KMS-11 (cell line): Measurements from ENCODE around the gene STRA6.
"Not testable (repeated sequence)": the region's sequence is repeated elsewhere in the genome, so short reads cannot be mapped to it uniquely, and the experiment has no call there.

Experiments used
- H2AFZ ChIP-seq: fragments of 200-600 bp; sonication (generic); 2 replicates; pipeline ENCODE4 v1.6.1; 2016; ENCODE audit warnings: antibody characterized with exemption, mixed run types, low read depth
- H3K27ac ChIP-seq: fragments of 200-600 bp; sonication (generic); 2 replicates; pipeline ENCODE4 v1.6.1; 2016; ENCODE audit warnings: mild to moderate bottlenecking, mixed run types
- H3K27me3 ChIP-seq: fragments of 200-600 bp; sonication (generic); 2 replicates; pipeline ENCODE4 v1.6.1; 2017; ENCODE audit warnings: mild to moderate bottlenecking, low read depth, mixed run types, moderate library complexity; ENCODE audit not compliant: insufficient read depth
- H3K36me3 ChIP-seq: fragments of 200-600 bp; sonication (generic); 2 replicates; pipeline ENCODE4 v1.6.1; 2017; ENCODE audit warnings: mild to moderate bottlenecking, mixed run types; ENCODE audit not compliant: insufficient read depth
- H3K4me1 ChIP-seq: fragments of 200-600 bp; sonication (generic); 2 replicates; pipeline ENCODE4 v1.6.1; 2016; ENCODE audit warnings: mild to moderate bottlenecking, low read depth, mixed run types; ENCODE audit not compliant: poor library complexity, severe bottlenecking
- H3K4me2 ChIP-seq: fragments of 200-600 bp; sonication (generic); 2 replicates; pipeline ENCODE4 v1.7.0; 2016; ENCODE audit warnings: mild to moderate bottlenecking, mixed run types
- H3K4me3 ChIP-seq: fragments of 200-600 bp; sonication (generic); IDR thresholded peaks from 2 replicates; pipeline ENCODE4 v1.6.1; 2017; ENCODE audit warnings: low read depth, low read length, mixed read lengths; ENCODE audit not compliant: insufficient read depth
- H3K79me2 ChIP-seq: fragments of 200-600 bp; sonication (generic); 2 replicates; pipeline ENCODE4 v1.6.1; 2016; ENCODE audit warnings: low read depth, mixed run types; ENCODE audit not compliant: insufficient read depth
- H3K9ac ChIP-seq: fragments of 200-600 bp; sonication (generic); 2 replicates; pipeline ENCODE4 v1.6.1; 2016; ENCODE audit warnings: mild to moderate bottlenecking, mixed run types
- H4K20me1 ChIP-seq: fragments of 200-600 bp; sonication (generic); 2 replicates; pipeline ENCODE4 v1.6.1; 2016; ENCODE audit warnings: mild to moderate bottlenecking, mixed run types; ENCODE audit not compliant: insufficient read depth
- TF ChIP-seq, protein P1 (sequence below): fragments of 200-600 bp; sonication (generic); conservative IDR thresholded peaks from 2 replicates; pipeline ENCODE4 v1.6.1; 2017; ENCODE audit warnings: low read depth, mild to moderate bottlenecking, antibody characterized with exemption, low read length, moderate library complexity, mixed read lengths

STRA6 gene

DNA sequence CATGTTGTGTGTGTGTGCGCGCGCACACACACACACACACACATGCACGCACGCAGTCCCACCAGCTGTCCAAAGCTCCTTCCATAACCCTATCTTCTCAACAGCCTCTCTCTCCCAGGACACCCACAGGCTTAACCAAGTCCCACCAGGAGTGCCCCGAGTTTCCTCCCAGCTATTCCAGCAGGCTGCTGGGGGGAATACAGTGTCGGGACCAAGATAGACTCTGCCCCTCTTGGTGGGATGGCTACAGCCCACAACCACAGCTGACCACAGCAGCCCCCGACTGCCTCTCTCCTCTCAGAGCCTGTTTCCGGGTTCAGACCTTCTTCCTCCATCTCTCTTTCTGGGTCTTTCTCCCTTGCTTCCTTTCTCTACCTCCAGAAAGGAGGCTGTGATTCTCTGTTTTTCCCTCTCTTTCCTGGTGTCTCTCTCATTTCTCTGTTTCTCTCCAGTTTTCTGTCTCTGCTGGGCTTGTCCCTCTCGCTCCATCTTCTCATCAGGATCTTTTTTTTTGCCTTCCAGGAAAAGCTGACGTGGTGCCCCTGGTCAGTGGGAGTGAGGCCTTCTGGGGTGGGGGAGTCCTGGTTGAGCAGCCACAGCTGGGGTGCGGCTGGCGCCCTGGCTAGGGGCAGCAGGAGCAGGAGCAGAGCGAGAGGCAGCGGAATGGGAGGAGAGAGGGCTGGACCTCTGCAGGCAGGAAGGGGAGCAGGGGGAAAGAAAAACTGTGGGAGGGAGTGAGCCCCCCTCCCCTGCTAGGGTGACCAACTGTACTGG, 32.3 kb downstream of the STRA6 start:
- no peaks in the 10 kb centered on the region for H3K36me3 ChIP-seq
- peaks cover 28% of the 10 kb centered on the region for H3K27me3 ChIP-seq
- no peak overlapping the region for H3K4me2 ChIP-seq
- no peaks in the 10 kb centered on the region for H4K20me1 ChIP-seq
- no peak overlapping the region for H3K4me3 ChIP-seq
- no peak overlapping the region for H3K27ac ChIP-seq
- H3K9ac ChIP-seq, result no peak overlapping the region
- TF ChIP-seq, protein P1, sequence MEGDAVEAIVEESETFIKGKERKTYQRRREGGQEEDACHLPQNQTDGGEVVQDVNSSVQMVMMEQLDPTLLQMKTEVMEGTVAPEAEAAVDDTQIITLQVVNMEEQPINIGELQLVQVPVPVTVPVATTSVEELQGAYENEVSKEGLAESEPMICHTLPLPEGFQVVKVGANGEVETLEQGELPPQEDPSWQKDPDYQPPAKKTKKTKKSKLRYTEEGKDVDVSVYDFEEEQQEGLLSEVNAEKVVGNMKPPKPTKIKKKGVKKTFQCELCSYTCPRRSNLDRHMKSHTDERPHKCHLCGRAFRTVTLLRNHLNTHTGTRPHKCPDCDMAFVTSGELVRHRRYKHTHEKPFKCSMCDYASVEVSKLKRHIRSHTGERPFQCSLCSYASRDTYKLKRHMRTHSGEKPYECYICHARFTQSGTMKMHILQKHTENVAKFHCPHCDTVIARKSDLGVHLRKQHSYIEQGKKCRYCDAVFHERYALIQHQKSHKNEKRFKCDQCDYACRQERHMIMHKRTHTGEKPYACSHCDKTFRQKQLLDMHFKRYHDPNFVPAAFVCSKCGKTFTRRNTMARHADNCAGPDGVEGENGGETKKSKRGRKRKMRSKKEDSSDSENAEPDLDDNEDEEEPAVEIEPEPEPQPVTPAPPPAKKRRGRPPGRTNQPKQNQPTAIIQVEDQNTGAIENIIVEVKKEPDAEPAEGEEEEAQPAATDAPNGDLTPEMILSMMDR, result no peak
- no peaks in the 10 kb centered on the region for H3K79me2 ChIP-seq
- H3K4me1 ChIP-seq, result no peaks in the 10 kb centered on the region
- H2AFZ ChIP-seq, result no peak overlapping the region

DNA sequence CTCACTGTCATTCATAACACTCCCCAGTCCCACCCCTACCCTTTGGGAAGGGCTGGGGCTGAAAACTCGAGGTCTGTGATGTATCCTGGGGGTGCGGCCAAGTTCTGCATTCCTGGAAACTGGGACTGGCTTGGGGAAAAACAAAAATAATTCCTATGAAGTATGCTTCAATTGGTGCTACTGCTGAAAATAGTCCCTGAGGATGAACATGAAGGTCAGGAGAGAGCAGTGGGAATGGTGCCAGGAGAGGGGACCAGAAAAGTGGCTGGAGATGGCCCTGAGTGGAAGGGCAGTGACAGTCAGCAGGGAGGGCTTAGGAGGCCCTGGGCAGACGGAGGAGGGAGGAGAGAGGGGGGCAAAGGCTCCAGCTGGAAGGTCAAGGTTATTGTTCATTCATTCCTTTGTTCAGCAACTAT, 33.9 kb downstream of the STRA6 start:
- Histone ChIP-seq H3K4me2 (no peak overlapping the region), H2AFZ (no peak overlapping the region), H3K36me3 (no peaks in the 10 kb centered on the region), H3K4me1 (no peaks in the 10 kb centered on the region), H4K20me1 (no peaks in the 10 kb centered on the region), H3K9ac (no peak overlapping the region), H3K27ac (no peak overlapping the region), H3K27me3 (peaks cover 20% of the 10 kb centered on the region), H3K79me2 (no peaks in the 10 kb centered on the region), H3K4me3 (no peak overlapping the region)
- TF ChIP-seq, protein P1, result no peak

DNA sequence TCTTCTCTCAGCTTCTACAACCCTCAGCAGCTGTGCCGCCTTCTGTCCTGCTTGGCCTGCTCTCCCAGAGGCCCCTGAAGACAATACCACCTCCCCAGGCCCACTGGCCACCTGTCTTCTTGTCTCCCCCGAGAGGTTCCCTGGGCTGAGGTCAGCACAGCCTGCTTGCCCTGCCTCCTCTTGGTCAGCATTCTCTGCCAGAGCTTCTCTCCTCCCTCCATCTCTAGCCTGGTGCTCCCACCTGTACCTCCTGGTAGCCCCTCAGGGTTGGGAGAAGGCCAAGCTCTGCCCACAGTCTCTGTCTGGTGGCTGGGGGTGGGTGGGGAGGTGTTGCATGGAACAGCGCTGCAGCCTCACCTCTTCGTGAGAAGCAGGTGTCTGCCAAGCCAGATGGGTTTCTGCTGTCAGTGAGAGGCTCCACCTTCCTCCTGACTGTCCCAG, 34.7 kb downstream of the STRA6 start:
- H3K4me1 ChIP-seq, result no peaks in the 10 kb centered on the region
- no peak overlapping the region for H2AFZ ChIP-seq
- peaks cover 26% of the 10 kb centered on the region for H3K27me3 ChIP-seq
- H3K79me2 ChIP-seq, result no peaks in the 10 kb centered on the region
- H4K20me1 ChIP-seq, result no peaks in the 10 kb centered on the region
- no peak overlapping the region for H3K4me3 ChIP-seq
- H3K27ac ChIP-seq, result no peak overlapping the region
- H3K4me2 ChIP-seq, result no peak overlapping the region
- TF ChIP-seq, protein P1, result no peak
- no peaks in the 10 kb centered on the region for H3K36me3 ChIP-seq
- no peak overlapping the region for H3K9ac ChIP-seq

DNA sequence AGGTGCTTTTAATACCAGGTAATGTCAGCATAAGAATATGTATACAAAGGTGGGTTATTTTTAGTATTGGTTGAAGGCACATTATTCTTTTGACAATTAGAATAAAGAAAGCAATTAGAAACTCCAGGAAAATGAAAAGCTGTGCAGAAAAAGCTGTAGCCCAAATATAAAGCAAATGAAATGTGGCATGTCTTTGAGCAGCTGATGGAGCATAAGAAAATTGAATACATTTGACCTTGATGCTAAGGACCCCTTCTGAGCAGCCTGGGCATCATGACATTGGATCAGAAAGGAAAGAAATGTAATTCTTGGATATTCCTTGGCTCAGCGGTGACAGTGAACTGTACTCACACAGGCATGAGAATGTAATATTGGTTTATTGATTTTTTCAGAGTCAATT, 37.1 kb downstream of the STRA6 start:
- Histone ChIP-seq H3K27me3 (peaks cover 23% of the 10 kb centered on the region), H3K27ac (no peak overlapping the region), H3K4me3 (no peak overlapping the region), H3K36me3 (no peaks in the 10 kb centered on the region), H3K4me1 (no peaks in the 10 kb centered on the region), H3K4me2 (no peak overlapping the region), H3K9ac (no peak overlapping the region), H4K20me1 (no peaks in the 10 kb centered on the region), H3K79me2 (no peaks in the 10 kb centered on the region), H2AFZ (no peak overlapping the region)
- TF ChIP-seq, protein P1, result no peak

DNA sequence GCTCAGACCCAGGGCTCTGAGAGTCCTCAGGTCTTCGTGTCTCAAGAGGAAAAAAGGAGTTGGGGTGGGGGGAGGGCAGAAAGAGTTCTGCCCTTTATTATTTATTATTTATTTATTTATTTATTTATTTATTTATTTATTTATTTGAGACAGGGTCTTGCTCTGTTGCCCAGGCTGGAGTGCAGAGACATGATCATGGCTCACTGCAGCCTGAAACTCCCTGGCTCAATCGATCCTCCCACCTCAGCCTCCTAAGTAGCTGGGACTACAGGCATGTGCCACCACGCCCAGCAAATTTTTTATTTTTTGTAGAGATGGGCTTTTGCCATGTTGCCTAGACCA, 40.4 kb downstream of the STRA6 start:
- not testable (repeated sequence) for H3K79me2 ChIP-seq, H3K36me3 ChIP-seq, H3K4me1 ChIP-seq, H3K27me3 ChIP-seq, H3K4me2 ChIP-seq, H3K4me3 ChIP-seq, H4K20me1 ChIP-seq, H2AFZ ChIP-seq, H3K27ac ChIP-seq, H3K9ac ChIP-seq

DNA sequence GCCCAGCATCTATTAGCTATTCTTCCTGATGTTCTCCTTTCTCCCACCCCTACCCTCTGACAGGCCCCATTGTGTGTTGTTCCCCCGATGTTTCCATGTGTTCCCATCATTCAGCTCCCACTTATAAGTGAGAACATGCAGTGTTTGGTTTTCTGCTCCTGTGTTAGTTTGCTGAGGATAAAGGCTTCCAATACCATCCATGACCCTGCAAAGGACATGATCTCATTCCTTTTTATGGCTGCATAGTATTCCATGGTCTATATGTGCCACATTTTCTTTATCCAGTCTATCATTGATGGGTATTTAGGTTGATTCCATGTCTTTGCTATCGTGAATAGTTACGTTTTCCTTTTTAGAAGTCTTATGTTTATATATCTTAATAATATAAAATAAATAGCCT, 42.2 kb downstream of the STRA6 start:
- H3K27me3 ChIP-seq, H3K79me2 ChIP-seq, H4K20me1 ChIP-seq, H3K4me1 ChIP-seq, H3K4me3 ChIP-seq, H3K4me2 ChIP-seq, H3K36me3 ChIP-seq, H3K27ac ChIP-seq, H3K9ac ChIP-seq, H2AFZ ChIP-seq: not testable (repeated sequence)
